Retina (tissue), 1 donor: ENCODE measurements around the gene IGLL1.
"Not testable (repeated sequence)": the region's sequence is repeated elsewhere in the genome, so short reads cannot be mapped to it uniquely, and the experiment has no call there.

Source experiments
- DNase-seq: peaks from one replicate; pipeline ENCODE4 v3.0.0-alpha.2; 2016

The IGLL1 gene

DNA sequence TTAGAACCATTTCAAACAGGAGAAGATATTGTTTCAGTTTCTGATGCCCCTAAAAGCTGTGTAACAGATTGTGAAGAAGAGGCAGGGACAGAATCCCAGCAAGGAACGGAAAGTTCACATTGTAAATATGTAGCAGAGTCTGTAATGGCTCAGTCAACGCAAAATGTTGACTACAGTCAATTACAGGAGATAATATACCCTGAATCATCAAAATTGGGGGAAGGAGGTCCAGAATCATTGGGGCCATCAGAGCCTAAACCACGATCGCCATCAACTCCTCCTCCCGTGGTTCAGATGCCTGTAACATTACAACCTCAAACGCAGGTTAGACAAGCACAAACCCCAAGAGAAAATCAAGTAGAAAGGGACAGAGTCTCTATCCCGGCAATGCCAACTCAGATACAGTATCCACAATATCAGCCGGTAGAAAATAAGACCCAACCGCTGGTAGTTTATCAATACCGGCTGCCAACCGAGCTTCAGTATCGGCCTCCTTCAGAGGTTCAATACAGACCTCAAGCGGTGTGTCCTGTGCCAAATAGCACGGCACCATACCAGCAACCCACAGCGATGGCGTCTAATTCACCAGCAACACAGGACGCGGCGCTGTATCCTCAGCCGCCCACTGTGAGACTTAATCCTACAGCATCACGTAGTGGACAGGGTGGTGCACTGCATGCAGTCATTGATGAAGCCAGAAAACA lies 40.8 kb downstream of the IGLL1 start:
- DNase-seq = peak; percentile 88

DNA sequence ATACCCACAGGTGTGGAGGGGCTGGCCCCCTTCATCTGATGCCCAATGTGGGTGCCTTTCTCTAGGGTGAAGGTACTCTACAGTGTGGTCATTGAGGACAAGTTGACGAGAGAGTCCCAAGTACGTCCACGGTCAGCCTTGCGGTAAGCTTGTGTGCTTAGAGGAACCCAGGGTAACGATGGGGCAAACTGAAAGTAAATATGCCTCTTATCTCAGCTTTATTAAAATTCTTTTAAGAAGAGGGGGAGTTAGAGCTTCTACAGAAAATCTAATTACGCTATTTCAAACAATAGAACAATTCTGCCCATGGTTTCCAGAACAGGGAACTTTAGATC lies 41.4 kb downstream of the IGLL1 start:
- not testable (repeated sequence) for DNase-seq

DNA sequence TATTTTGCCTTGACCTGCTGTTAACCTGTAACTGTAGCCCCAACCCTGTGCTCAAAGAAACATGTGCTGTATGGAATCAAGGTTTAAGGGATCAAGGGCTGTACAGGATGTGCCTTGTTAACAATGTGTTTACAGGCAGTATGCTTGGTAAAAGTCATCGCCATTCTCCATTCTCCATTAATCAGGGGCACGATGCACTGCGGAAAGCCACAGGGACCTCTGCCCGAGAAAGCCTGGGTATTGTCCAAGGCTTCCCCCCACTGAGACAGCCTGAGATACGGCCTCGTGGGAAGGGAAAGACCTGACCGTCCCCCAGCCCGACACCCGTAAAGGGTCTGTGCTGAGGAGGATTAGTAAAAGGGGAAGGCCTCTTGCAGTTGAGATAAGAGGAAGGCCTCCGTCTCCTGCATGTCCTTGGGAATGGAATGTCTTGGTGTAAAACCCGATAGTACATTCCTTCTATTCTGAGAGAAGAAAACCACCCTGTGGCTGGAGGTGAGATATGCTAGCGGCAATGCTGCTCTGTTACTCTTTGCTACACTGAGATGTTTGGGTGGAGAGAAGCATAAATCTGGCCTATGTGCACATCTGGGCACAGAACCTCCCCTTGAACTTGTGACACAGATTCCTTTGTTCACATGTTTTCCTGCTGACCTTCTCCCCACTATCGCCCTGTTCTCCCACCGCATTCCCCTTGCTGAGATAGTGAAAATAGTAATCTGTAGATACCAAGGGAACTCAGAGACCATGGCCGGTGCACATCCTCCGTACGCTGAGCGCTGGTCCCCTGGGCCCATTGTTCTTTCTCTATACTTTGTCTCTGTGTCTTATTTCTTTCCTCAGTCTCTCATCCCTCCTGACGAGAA lies 42.0 kb downstream of the IGLL1 start:
- DNase-seq = peak; percentile 47

DNA sequence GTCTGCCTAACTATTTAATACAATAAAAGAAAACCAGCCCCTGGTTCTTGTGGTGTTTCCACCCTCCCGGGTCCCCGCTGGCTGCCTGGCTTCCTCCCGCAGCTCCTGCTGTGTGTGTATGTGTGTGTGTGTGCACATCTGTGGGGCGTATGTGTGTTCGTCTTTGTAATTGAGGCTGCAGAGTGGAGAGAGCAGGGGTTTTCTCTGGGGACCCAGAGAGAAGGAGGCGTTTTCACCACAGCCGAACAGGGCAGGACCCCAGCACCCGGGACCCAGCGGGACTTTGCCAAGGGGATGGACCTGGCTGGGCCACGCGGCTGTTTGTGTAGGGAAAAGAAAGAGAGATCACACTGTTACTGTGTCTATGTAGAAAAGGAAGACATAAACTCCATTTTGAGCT lies 42.7 kb downstream of the IGLL1 start:
- DNase-seq = peak; percentile 71

DNA sequence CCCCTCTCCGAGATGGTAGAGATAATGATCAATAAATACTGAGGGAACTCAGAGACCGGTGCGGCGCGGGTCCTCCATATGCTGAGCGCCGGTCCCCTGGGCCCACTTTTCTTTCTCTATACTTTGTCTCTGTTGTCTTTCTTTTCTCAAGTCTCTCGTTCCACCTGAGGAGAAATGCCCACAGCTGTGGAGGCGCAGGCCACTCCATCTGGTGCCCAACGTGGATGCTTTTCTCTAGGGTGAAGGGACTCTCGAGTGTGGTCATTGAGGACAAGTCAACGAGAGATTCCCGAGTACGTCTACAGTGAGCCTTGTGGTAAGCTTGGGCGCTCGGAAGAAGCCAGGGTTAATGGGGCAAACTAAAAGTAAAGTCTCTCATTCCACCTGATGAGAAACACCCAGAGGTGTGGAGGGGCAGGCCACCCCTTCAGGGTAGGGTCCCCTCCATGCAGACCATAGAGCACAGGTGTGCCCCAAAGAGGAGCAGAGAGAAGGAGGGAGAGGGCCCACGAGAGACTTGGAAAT lies 43.2 kb downstream of the IGLL1 start:
- no peak for DNase-seq

DNA sequence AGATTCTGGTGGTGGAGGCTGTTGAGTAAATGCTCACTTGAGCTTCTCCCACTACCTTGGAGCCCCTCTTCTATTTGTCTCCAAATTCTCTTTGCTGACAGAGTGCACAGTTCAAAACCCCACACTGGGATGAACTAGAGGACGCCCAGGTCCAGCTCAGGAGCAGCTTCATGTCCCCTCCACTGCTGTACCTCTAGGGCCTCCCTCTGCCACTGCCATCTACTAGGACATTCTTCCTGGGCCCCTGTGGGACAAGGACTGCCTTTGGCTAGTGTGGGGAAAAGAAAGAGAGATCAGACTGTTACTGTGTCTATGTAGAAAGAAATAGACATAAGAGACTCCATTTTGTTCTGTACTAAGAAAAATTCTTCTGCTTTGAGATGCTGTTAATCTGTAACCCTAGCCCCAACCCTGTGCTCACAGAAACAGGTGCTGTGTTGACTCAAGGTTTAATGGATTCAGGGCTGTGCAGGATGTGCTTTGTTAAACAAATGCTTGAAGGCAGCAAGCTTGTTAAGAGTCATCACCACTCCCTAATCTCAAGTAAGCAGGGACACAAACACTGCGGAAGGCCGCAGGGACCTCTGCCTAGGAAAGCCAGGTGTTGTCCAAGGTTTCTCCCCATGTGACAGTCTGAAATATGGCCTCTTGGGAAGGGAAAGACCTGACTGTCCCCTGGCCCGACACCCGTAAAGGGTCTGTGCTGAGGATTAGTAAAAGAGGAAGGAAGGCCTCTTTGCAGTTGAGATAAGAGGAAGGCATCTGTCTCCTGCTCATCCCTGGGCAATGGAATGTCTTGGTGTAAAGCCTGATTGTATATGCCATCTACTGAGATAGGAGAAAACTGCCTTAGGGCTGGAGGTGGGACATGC lies 44.1 kb downstream of the IGLL1 start:
- DNase-seq = not testable (repeated sequence)

DNA sequence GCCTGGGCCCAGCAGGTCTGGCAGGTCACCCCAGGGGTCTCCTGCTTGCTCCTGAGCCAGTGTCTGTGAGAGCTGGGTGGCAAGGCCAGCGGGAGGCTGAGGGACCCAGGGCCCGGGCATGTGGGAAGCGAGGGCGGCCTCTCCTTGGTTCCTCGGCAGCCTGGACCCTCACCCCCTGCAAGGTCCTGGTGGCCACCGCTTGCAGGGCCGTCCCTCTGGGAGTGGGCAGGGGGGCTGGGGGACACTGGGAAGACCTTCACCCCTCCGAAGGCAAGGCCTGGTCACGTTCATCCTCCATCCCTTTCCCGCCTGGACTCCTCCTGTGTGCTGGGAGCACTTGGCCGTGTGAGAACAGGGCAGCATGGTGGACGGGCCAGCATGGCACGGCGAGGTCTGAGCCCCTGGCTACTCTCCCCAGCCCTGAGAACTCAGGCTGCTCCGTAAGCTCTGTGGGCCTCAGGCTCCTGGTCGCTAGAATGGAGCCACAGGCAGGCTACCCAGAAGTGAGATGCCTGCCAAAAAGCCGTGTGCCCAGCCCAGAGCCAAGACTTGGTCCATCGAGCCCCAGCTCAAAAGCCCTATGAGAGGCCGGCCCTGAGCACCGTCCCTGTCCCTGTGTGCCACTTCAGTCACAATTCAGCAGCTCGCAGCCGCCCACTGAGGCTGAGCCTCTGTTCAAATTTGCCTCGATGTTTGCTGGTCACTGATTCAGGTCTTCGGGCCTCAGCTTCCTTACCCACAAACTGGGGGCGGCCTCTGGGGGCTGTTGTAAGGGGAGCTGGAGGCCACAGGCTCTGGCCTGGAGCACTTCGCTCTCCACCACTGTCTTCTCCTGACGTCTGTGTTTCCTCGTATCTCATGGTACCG lies 45.0 kb downstream of the IGLL1 start:
- DNase-seq = no peak

DNA sequence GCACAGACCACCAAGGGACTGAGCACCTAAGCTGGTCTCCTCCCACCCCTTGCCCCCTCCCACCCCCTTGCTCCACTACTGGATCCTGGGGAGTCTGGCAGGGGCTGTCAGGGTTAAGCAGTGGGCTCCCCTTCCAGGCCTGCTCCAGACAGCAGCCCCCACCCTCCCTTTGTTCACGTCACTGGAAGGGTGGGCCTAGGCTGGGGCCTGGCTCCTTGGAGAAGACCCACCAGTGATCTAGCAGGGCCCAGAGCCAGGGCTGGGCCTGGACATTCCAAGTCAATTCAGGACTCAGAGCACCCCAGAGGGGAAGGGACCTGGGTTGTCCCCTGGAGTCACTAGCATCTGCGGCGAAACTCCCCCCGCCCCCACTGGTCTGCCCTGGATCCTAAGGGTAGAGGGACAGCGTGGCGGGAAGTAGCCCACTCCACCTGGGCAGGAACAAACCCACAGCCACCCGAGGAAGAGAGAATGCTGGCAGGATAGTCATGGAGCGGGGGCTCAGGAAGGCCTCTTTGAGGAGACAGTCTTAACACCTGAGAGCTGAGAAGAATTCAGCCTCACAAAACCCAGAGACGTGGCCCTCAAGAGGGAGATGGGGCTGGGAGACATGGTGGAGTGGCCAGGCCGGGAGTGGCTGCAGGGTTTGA lies 45.8 kb downstream of the IGLL1 start:
- DNase-seq = no peak

DNA sequence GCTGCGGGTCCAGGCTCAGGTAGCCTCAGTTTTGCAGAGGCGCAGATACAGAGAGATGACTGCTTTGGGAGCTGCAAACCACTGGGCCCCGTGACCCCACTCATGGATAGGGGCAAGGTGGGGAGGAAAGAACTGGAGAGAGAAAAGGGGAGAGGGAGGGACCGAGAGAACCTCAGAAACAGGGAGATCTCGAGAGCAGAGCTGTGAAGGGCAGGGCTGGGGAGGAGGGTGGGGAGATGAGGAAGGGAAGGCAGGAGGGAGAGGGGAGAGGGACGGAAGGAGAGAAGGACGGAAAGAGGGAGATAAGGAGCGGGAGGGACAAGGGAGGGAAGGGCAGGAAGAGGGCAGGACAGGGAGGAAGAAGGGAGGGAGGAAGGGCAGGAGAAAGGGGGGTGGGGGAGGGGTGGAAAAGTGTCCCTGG lies 46.3 kb downstream of the IGLL1 start:
- no peak for DNase-seq

DNA sequence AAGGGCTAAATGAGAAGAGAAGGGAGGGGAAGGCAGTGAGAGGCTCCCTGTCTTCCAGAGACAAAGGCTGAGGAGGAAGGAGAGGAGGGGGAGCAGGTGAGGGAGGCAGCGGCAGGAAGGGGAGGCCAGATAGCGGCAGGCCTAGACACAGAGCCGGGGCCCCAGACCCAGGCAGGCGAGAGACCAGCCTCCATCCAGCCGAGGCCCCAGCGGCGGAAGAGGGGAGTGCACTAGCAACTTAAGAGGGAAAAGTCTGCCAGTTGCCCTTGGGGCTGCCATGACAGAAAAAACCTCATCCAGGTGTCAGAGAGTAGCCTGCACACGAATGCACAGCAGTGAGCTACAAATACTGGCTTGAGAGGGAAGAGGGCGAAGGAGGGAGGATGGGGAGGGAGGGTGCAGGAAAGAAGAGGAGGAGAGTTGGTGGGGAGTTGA lies 46.7 kb downstream of the IGLL1 start:
- peak; percentile 85 for DNase-seq

DNA sequence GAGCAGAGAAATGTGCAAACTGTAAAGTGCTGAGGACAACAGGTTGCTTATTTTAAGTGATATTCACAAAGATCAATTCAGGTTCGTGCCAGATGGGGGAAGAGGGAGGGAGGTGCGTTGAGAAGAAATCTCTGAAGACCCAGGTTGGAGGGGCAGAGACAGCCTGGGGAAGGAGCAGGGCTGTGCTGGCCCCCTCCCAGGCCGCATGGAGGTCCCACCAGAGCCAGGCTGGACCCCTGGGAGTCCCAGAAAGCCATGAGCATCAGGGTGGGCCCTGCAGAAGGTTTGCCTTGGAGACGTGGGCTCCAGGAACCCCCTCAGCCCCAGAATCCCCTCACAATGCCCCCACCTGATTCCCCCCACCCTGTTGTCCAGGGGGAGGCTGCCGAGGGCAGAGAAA lies 47.4 kb downstream of the IGLL1 start:
- DNase-seq = no peak

DNA sequence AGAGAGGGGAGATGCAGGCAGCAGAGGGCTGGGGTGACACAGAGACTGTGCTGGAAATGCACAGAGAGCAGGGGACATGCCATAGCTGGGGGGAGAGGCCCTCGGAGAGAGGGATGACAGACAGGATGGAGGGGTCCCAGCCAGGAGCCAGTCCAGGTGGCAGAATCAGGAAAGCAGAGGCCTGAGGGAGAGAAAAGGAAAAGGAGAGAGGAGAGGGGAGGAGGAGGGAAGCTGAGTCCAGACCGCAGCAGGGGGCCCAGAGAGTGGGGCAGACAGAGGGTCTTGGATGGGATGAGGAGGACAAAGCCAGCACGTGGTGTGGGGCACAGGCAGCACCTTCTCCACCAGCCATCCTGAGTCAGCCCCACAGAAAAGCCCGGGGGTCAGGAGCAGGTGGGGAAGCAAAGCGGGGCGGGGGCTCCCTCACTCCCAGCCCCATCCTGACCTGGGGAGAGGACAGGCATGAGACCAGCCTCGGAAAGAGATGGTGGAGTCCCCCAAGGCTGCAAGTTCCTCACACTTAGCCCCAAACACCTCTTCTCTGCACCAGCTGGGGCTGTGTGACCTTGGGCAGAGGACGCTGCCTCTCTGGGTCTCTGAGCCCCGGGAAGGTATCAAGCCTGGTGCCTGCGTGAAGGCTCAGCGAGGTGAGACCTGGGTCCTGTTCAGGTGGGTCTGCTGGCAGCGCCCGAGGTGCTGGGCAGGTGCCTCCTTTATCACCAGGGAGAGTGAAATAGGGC lies 48.0 kb downstream of the IGLL1 start:
- DNase-seq = peak; percentile 15

DNA sequence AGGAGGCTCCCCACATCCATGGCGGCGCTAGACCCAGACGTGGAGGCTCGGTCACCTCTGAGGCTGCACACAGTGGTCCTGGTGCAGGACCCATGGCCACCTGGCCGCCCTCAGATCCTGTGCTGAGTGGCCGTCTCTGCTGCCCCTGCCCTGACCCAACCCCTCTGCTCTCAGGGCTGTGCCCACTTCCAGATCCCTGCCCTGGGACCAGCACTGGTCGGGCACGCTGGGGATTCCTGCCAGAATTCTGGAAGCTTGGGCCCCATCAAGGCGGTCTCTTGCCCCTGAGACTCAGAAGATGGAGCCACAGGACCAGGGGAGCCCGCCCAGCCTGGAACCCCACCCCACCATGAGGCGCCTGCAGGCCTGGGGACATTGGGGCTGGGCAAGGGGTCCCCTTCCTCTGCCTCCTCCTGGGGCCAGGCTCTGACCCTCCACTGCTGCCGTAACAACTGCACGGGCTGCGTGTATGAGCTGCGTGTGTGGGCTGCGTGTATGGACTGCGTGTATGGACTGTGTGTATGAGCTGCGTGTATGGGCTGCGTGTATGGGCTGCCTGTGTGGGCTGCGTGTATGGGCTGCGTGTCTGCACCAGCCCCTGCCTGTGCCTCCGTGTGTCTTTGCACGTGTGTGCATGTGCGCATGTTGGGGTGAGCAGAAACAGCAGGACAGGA lies 48.7 kb downstream of the IGLL1 start:
- peak; percentile 15 for DNase-seq

DNA sequence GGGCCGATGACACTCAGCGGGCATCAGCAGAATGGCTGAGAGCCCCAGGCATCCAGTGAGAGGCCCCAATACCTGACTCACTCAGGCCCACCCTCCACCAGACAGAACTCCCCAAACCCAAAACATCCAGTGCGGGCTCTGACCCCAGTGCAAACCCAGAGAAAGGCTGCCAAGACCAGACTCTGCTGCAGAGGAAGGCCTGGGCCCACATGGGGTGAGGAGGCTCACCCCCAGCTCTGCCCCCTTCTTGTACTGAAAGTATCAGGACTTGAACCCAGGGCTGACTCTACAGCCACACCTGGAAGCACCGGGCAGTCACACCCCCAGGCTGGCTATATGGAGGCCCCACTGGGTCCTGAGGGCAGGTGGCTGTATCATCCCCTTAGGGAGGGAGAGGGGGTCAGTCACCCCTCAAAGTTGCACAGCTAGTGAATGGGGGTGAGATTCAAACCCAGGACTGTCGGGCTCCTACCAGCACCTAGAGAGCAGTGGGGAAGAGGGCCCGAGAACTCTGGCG lies 49.3 kb downstream of the IGLL1 start:
- no peak for DNase-seq

DNA sequence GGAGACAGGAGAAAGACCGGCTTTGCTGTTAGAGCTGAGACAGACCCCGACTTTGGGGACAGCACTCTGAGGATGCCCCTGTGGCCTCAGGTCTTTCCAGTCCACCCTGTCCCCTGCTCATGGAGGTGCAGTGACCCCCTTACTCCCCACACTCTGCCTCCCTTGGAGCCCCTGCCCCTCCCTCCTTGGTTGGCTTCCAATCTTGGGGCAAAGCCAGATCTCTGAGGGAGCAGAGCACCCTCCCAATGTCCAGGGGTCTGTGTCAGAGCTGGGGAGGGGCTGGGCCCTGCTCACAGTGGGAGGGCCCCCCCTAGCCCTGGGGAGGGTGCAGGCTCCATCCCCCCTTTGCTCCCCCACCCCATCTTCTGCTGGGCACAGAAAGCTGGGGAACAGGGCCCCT lies 50.0 kb downstream of the IGLL1 start:
- DNase-seq = no peak

DNA sequence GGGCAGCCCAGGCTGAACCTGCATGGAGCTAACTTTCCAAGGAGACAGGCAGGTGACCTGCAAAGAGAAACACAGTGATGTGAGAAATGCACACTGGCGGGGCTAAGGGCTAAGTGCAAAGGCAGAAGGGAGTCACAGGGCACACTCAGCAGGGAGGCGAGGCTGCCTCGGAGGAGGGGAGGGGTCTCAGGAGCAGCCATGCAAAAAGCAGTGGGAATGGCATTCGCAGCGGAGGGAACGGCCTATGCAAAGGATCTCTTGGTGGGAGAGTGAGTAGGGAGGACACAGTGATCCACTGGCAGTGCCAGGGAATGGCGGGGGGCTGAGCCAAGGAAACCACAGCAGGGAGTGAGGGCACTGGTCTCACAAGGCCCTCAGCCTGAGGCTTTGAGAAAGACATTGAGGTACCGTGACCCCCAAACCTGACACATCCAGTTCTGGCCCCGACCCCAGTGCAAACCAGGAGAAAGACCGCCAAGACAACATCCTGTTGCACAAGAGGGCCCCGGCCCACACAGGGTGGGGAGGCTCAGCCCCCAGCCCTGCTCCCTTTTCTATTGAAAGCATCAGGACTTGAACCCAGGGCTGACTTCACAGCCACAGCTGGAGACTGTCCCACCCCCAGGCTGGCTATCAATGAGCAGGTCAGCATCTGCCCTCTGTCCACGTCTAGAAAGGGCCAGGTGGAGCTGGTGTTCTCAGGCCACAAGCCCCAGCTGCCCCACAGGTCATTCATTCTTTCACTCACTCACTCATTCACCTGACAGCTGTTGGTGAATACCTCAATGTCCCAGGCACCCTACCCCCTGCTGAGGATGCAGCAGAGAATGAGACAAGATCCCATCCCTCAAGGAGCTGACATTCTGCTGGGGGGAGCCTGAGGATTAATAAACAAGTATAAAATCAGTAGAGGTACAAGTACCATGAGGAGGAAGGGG lies 50.7 kb downstream of the IGLL1 start:
- peak; percentile 2 for DNase-seq

DNA sequence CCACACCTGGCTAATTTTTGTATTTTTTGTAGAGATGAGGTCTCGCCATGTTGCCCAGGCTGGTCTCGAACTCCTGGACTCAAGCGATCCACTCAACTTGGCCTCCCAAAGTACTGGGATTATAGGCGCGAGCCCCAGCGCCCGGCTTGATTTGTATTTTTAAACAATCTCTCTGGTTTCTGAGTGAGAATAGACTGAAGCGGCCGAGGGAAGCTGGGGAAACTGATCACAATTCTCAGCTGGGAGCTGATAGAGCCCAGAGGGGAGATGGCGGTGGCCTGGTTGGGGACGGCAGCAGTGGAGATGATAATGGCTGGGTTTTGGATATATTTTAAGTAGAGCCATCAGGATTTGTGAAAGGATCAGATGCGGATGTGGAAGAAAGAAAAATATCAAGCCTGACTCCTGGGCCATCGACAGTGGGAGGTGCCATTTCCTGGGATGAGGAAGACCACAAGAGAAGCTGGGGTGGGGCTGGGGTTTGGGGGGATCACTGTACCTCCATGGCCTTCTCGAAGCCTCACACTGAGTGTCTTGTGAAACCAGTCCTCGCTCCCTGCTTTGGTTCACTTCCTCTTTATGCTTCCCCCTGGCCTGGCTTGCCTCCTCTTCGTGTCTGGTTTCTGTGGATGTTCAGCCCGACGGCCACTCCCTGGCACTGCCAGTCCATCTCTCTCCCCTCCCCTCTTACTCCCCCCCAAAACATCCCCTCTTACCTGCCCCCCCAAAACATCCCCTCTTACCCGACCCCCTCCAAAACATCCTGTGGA lies 51.9 kb downstream of the IGLL1 start:
- no peak for DNase-seq
